ENCODE results near the gene CSNK1G1.
A peak's percentile ranks its signal among the peaks of the same experiment; 100 is the strongest.

Gene CSNK1G1

GRCh38 chr15:64213646-64214045 is 142.3 kb downstream of the CSNK1G1 start:
- Histone ChIP-seq H3K9me3 (ENCODE audit: insufficient read depth, low read length) (no peaks in the 10 kb centered on the region), H2AFZ (ENCODE audit: low read depth, low read length) (no peak overlapping the region), H3K9ac (ENCODE audit: low read length) (no peak overlapping the region), H4K20me1 (ENCODE audit: insufficient read depth, low read length) (peaks cover 6% of the 10 kb centered on the region; the same call in 1 of the 2 replicates), H3K36me3 (replicated peaks; ENCODE audit: low read depth, low read length) (peaks cover 3% of the 10 kb centered on the region), H3K27me3 (ENCODE audit: low read depth, low read length) (no peaks in the 10 kb centered on the region), H3K79me2 (ENCODE audit: low read length) (no peaks in the 10 kb centered on the region), H3K4me2 (ENCODE audit: low read length) (no peak overlapping the region), H3K4me1 (ENCODE audit: low read length) (no peaks in the 10 kb centered on the region), H3K27ac (ENCODE audit: low read length) (no peak overlapping the region), H3K4me3 (ENCODE audit: low read length) (no peak overlapping the region)
- no peak for TF ChIP-seq EZH2phosphoT487 (IDR thresholded peaks at IDR 0.05; ENCODE audit: low read depth)

- Histone ChIP-seq H3K4me3 (ENCODE audit: low read length) (no peak overlapping the region), H3K9me3 (ENCODE audit: insufficient read depth, low read length) (no peaks in the 10 kb centered on the region), H3K9ac (ENCODE audit: low read length) (no peak overlapping the region), H3K36me3 (replicated peaks; ENCODE audit: low read depth, low read length) (peaks cover 3% of the 10 kb centered on the region), H3K4me1 (ENCODE audit: low read length) (no peaks in the 10 kb centered on the region), H3K4me2 (ENCODE audit: low read length) (no peak overlapping the region), H3K79me2 (ENCODE audit: low read length) (no peaks in the 10 kb centered on the region), H3K27me3 (ENCODE audit: low read depth, low read length) (no peaks in the 10 kb centered on the region), H2AFZ (ENCODE audit: low read depth, low read length) (no peak overlapping the region), H3K27ac (ENCODE audit: low read length) (no peak overlapping the region), H4K20me1 (ENCODE audit: insufficient read depth, low read length) (peaks cover 3% of the 10 kb centered on the region)
- TF ChIP-seq CTCF (IDR thresholded peaks at IDR 0.05; ENCODE audit: low read depth, low read length) (no peak), EZH2phosphoT487 (IDR thresholded peaks at IDR 0.05; ENCODE audit: low read depth) (no peak)
These were observed 144.3 kb downstream of the CSNK1G1 start for GRCh38 chr15:64211696-64212095.

GRCh38 chr15:64210371-64210770 is 145.6 kb downstream of the CSNK1G1 start:
- Histone ChIP-seq H3K27me3 (ENCODE audit: low read depth, low read length) (no peaks in the 10 kb centered on the region), H3K9me3 (ENCODE audit: insufficient read depth, low read length) (no peaks in the 10 kb centered on the region), H3K9ac (ENCODE audit: low read length) (no peak overlapping the region), H3K4me3 (ENCODE audit: low read length) (no peak overlapping the region), H3K79me2 (ENCODE audit: low read length) (no peaks in the 10 kb centered on the region), H4K20me1 (ENCODE audit: insufficient read depth, low read length) (no peaks in the 10 kb centered on the region; the same call in 1 of the 2 replicates), H3K36me3 (replicated peaks; ENCODE audit: low read depth, low read length) (no peaks in the 10 kb centered on the region), H3K4me1 (ENCODE audit: low read length) (no peaks in the 10 kb centered on the region), H2AFZ (ENCODE audit: low read depth, low read length) (no peak overlapping the region), H3K27ac (ENCODE audit: low read length) (no peak overlapping the region), H3K4me2 (ENCODE audit: low read length) (no peak overlapping the region)
- TF ChIP-seq CTCF (IDR thresholded peaks at IDR 0.05; ENCODE audit: low read depth, low read length), result no peak
- TF ChIP-seq EZH2phosphoT487 (IDR thresholded peaks at IDR 0.05; ENCODE audit: low read depth), result no peak

GRCh38 chr15:64209680-64210334 is 146.2 kb downstream of the CSNK1G1 start:
- Histone ChIP-seq H3K27ac (ENCODE audit: low read length) (no peak overlapping the region), H4K20me1 (ENCODE audit: insufficient read depth, low read length) (no peaks in the 10 kb centered on the region; the same call in 1 of the 2 replicates), H3K4me3 (ENCODE audit: low read length) (no peak overlapping the region), H3K36me3 (replicated peaks; ENCODE audit: low read depth, low read length) (no peaks in the 10 kb centered on the region), H3K4me2 (ENCODE audit: low read length) (no peak overlapping the region), H3K27me3 (ENCODE audit: low read depth, low read length) (no peaks in the 10 kb centered on the region), H3K9ac (ENCODE audit: low read length) (no peak overlapping the region), H3K9me3 (ENCODE audit: insufficient read depth, low read length) (no peaks in the 10 kb centered on the region), H3K4me1 (ENCODE audit: low read length) (no peaks in the 10 kb centered on the region), H2AFZ (ENCODE audit: low read depth, low read length) (no peak overlapping the region), H3K79me2 (ENCODE audit: low read length) (no peaks in the 10 kb centered on the region)
- TF ChIP-seq EZH2phosphoT487 (IDR thresholded peaks at IDR 0.05; ENCODE audit: low read depth) (no peak), CTCF (IDR thresholded peaks at IDR 0.05; ENCODE audit: low read depth, low read length) (peak; percentile 84)

Measured in OCI-LY3 (cell line).